GM19395 (cell line): ENCODE data around the gene VPS33B.

Experiments used
- ATAC-seq: cut with Tn5 transposase; IDR thresholded peaks from one replicate; pipeline ENCODE4 v1.9.1; 2021; ENCODE audit warnings: mild to moderate bottlenecking, moderate library complexity; ENCODE audit not compliant: unreplicated experiment

Gene VPS33B

DNA sequence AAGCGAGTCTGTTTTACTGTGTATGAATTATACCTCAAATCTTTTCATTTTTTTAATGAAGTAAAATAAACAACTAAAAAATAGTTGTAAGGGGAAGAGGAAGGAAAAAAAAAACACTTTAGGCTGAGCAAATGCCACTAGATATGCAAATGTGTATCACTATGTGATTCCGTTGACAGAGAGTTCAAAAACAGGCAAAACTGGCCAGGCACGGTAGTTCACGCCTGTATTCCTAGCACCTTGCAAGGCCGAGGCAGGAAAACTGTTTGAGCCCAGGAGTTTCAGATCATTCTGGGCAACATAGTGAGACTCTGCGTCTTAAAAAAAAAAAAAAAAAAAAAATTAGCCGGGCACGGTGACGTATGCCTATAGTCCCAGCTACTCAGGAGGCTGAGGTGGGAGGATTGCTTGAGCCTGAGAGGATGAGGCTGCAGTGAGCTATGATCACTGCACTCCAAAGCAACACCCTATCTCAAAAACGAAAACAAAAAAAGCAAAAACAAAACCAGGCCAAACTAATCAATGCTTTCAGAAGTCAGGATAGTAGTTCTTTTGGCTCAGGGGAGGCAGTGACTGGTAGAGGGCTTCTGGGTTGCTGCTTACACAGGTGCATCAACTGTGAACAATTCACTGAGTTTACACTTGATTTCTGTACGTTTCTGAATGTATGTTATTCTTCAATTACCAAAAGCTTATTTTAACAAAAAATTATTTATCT, 35.4 kb downstream of the VPS33B start:
- peak; percentile 51 for ATAC-seq

DNA sequence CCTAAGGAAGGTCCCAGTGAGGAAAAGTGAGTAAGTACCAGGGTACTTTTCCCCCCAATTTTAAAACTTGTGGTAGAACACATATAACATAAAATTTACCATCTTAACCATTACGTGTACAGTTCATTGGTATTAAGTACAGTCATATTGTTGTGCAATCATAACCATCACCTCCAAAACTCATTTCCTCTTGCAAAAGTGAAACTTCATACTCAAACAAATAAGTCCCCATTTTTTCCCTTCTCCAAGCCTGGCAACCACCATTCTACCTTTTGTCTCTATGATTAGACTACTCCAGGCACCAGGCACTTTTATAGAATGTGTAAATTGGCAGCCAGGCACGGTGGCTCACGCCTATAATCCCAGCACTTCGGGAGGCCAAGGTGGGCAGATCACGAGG, 40.3 kb downstream of the VPS33B start:
- peak; percentile 49 for ATAC-seq

- ATAC-seq, result peak; percentile 93
Observed at GRCh38 chr15:90981681-90982080, 40.7 kb downstream of the VPS33B start.

GRCh38 chr15:90979582-90979981, 42.8 kb downstream of the VPS33B start:
- no peak for ATAC-seq

DNA sequence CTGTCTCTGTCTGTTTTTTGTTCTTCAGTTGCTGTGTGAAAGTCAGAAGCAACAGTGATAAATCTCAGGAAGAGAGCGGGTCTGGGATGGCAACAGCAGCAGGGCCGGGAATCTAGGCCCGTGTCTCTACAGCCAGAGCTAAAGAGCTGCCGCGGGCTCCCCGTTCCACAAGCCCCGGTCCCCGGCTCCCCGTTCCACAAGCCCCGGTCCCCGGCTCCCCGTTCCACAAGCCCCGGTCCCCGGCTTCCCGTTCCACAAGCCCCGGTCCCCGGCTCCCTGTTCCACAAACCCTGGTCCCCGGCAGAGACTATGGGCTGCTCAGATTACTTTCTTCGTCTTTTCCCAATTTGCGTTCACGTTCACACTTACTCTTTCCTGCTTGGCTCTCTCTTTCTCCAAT, 48.2 kb downstream of the VPS33B start:
- no peak for ATAC-seq

GRCh38 chr15:90972133-90972532, 50.3 kb downstream of the VPS33B start:
- no peak for ATAC-seq

DNA sequence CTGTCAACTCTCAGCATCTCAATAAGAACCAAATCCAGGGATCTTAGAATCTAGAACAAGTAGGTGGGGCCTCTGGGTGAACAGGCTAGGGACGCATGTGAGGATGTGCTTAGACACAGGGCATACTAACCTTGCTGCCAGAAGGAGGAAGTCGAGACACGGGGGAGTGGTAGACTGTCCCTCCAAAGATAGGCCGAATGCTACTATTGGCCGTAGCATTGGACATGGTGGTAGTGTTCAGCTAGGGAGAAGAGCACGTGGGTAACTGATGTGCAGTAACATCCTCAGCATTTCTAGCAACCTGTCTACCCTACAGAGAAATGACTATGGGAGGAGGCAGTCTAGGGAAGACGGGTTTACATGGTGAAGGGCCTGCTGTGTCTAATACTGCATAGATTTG, 52.1 kb downstream of the VPS33B start:
- no peak for ATAC-seq

- no peak for ATAC-seq
Observed at GRCh38 chr15:90968434-90968833, 54.0 kb downstream of the VPS33B start.

DNA sequence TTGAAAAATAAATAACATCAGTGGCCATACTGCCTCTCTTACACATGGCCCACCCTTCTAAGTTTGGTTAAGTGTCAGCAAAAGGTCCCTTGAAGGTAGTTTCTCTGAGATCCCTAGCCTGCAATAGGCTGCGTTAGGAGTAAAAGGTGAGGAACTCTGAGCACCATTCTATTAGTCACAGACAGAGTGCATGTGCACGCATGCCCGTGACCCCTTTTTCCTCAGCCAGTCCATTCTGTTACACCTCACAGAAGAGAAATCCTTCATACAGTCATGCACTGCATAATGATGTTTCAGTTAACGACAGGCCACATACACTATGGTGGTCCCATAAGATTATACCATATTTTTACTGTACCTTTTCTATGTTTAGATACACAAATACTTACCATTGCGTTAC, 55.2 kb downstream of the VPS33B start:
- ATAC-seq, result no peak

DNA sequence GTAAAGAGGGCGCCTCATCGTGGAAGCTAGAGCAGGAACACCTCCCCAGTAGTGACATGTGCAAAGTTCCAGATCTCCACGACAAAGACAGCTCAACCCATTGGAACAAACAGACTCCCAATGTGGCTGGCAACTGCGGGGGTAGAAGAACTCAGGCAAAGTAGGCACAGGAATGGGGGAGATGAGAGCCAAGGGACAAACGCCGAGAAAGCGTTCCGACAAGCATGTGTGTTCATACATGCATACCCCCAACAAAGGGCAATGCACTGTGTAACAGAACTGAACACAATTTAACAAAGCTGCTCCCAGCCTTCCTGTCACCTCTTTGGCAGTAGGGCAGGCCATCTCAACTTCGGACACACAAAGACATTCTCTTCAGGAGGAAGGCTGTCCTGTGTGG, 56.1 kb downstream of the VPS33B start:
- ATAC-seq, result no peak

GRCh38 chr15:90962021-90962420, 60.4 kb downstream of the VPS33B start:
- no peak for ATAC-seq

DNA sequence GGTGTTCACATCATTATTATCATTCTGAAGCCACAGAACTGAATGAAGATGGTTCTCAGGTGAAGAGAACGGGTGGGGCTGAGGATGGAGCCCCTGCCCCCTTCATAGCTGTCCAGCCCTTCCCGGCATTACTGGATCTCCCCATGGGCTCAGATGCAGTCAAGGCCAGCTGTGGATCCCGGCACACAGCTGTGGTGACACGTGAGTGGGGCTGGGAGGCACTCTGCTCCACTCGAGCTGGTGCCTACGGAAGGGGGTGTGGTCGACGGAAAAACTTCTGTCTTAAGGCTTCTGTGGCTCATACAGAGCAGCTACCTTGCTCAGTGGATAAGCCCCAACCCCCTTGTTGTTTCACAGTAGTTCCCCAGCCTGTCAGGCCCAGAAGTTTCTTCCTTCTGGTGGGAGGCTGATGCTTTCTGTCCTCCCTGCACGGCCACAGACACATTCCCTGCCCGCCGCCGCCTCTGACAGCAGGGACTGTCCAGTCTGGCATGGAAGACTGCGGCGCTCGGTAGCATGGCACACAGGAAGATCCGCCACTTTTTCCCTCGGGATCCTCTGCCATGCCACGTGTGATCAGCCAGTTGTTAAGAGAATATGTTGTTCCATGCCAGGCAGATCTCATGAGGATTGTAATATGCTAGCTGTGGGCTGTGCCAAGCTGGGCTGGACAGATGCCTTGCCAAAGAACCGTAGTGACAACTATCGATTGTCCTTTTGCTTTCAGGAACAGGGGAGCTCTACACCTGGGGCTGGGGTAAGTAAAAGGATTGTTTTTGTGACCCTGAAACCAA, 61.9 kb downstream of the VPS33B start:
- no peak for ATAC-seq

- no peak for ATAC-seq
Observed at GRCh38 chr15:90959894-90960293, 62.5 kb downstream of the VPS33B start.

DNA sequence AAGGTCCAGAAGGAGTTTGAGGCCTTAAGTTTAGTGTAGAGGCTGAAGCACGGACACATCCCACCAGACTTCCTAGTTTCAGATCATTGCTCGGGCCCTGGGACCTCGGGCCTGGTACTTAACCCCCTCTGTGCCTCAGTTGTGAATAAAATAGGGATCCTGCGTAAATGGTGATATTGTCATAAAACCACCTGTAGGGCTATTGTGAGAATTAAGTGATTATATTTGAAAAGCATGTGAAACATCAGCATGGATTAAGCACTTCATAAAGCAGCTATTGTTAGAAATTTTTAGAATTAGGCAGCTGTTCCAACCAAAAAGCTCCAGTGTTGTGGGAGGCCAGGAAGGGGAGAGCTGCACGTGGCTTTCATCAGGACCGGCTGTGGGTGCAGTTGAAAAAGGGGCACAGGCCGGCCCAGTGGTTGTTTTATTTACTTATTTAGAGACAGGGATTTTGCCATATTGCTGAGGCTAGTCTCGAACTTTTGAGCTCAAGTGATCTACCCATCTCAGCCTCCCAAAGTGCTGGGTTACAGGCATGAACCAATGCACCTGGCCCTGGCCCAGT, 63.3 kb downstream of the VPS33B start:
- no peak for ATAC-seq

GRCh38 chr15:90957791-90958190, 64.6 kb downstream of the VPS33B start:
- no peak for ATAC-seq

- ATAC-seq, result no peak
Observed at GRCh38 chr15:90957031-90957790, 65.2 kb downstream of the VPS33B start.

- ATAC-seq, result no peak
Observed at GRCh38 chr15:90956274-90957030, 65.9 kb downstream of the VPS33B start.

- ATAC-seq, result no peak
Observed at GRCh38 chr15:90955624-90956273, 66.6 kb downstream of the VPS33B start.

DNA sequence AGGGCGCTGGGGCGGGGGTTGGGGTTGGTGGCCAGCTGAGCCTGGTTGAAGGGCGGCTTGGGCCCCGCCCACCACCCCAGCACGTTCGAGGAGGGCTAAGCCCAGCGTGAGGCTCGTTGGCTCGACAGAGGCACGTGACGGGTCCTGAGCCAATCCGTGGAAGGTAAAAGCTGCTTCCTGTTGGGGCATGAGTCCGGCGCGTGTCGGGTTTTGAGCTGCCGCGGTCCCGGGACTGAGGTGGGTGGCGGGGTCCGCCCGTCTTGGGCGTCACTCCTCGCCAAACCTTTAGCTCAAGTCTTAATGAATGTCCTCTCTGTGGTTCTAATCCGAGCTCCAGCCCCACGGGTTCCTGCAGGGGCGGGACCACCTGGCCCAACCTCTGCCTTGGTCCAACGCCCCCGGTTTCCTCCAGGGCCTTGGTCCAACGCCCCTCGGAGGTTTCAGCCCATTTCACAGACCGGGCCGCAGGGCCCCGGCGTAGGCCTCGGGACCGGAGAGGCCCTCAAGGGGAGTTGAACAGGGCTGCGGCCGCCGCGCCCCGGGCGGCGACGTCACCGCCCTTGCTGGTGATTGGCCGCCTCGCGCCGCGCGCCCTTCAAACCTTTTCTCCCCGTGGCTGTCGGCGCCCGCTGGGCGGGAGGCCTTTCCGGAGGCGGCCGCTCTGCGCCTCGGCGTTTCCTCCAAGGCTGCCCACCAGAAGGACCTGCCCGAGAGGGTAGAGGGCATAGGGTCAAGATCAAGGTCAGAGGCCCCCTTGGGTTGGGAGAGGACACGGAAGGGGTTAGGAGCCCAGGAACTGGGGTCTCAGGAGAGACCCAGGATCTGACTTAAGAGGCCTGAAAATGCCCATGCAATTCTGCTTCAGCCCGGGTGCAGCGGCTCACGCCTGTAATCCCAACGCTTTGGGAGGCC, 67.4 kb downstream of the VPS33B start, which contains the start of gene RCCD1:
RCCD1 (plus strand) TSS at position 173 of the 912 bp plus-strand sequence. CDS start 1,851 bp downstream, outside the sequence.
- ATAC-seq, result peak; percentile 95
